HG02943 (cell line): ENCODE data around the gene LRMDA.
A peak's percentile ranks its signal among the peaks of the same experiment; 100 is the strongest.

Experiments used
- ATAC-seq: cut with Tn5 transposase; IDR thresholded peaks from one replicate; pipeline ENCODE4 v1.9.1; 2021; ENCODE audit warnings: mild to moderate bottlenecking, low read depth, moderate library complexity; ENCODE audit not compliant: unreplicated experiment

Gene LRMDA

GRCh38 chr10:75401569-75402485 lies 29.6 kb upstream of the LRMDA start, which contains the start of gene ZNF503:
TSS of gene ZNF503 (minus strand) at chr10:75401764. CDS start at chr10:75401419, 345 bp downstream.
- peak; percentile 50 for ATAC-seq

DNA sequence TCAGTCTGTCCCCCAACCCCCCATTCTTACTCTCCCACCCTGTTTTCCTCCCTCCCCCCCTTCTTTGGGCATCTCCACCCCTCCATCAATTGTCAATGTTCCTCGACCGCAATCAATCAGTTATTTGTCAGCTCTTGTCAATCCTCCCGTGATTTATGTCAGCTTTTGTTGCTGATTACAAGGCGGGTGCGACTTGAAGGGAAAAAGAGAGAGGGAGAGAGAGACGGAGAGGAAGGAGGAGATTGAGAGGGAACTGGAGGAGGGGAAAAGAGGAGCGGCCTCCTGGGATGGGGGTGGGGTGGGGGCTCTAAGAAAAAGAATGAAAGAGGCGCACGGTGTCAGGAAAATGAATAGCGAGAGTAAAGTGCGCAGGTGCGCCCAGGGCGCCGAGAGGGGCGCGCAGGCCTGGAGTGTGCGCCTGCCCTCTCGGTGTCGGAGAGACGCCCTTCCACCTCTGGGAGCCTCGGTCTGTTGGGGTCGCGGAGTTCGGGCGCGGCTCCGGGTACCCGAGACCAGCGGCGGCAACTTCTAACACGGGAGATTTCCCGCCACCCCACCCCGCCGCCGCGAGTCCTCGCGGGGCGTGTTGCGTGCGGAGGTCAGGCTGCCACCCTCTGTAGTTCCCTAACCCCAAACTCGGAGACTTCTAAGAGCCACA lies 28.8 kb upstream of the LRMDA start:
- ATAC-seq: no peak

DNA sequence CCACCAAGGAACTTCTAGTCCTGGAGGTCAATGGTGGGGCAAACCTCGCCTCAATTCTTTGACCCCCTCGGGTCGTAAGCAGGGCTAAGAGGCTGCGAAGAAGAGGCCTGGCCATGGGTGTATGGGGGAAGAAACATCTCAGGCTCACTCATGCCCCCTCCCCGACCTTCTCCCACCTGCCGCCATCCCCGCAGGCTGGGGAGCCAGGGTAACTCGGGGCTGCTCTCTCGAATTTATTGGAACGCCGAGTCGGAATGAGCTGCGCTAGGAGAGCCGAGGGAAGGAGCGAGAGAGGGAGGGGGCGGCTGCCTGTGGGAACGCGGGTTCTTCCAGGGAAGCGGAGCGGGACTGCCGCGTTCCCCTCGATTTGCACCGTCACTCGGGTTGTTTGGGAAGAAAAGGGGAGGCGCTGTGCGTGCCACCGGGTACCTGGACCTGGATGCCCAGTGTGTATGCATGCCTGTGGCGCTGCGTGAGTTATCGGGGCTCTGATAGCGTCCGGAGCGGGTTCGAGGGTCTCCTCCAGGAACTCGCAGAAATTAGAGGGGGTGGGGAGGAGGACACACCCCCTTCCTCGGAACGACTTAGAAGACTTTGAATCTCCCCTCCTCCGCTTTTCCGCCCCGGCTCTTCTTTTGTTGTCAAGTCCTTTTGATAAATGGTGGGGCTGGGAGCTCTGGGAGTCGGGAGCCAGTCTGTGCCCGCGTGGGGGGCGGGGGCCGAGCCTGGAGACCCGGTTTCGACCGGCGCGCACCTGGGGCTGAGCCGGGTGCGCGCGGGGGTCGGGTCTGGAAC lies 28.1 kb upstream of the LRMDA start:
- ATAC-seq: no peak

- ATAC-seq: no peak
Observed at GRCh38 chr10:75403939-75404814, 27.2 kb upstream of the LRMDA start.

GRCh38 chr10:75404815-75405597 lies 26.4 kb upstream of the LRMDA start:
- no peak for ATAC-seq

GRCh38 chr10:75405598-75406461 lies 25.6 kb upstream of the LRMDA start:
- no peak for ATAC-seq

DNA sequence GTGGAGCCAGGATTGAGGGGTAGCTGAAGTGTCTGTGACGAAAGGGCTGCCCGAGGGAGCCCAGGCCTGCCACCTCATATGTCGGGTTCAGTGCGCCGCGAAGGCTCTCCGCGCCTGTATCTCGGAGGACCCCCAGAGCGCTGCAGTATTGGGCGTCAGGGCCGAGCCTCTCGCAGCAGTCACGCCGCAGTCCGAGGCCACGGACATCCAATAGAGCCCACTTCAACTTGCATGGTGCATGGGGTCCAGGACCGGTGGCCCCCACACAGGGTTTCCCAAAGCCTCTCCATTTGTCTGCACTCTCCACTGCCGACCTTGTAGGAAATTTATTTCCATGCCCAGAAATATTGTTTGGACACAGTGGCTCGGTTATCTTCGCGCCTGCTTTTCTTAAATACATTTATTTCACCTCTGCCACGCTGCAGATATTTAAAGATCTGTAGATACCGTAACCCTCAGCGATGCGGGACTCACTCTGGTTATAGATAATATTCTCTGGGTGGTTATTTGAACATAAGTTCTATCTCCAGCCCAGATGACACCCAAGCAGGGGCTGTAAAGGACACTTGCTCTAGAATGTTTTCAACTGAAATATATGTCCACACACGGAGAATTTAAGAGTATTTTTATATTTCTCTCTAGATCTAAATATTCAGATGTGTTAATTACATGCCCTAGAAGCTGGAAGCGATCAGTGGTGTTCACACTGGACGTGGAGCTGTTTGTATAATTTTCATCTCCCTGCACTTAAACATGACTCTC lies 24.8 kb upstream of the LRMDA start:
- no peak for ATAC-seq

GRCh38 chr10:75407224-75407712 lies 24.2 kb upstream of the LRMDA start:
- no peak for ATAC-seq

DNA sequence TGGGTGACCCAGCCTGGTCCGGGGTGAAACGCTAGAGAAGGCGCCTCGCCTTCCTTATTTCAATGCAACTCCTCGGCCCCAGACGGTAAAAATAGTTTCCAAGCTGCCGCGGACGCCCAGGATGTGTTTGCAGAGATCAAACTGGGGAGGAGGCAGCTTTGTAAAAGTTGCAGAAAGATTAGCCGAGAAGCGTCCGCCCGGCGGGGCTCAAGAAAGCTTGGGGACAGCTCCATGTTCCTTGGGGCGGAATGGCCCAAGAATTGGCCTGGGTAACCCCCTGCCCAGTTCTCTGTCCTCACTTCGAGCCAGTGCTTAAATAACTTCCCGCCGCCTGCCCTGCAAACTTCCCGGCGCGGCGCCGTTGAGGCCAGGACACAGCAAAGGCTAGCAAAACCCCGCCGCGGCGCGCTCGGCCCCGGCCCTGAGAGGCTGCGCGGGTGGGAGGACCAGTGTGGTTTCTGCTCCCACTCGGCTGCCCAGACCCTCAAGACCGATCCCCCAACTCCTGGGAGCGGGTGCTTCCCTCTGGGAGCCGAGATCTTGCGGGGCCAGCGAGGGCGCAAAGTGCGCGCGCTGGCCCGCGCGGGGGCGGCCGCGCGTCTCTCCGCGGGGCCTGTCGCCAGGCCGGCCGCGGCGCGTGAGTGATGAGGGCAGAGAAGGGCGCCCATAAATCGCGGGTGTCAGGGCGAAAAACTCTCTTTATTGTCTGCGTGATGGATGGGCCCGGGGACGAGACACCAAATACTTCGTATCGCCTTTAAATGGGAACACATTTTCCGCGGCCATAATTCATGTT lies 23.5 kb upstream of the LRMDA start:
- no peak for ATAC-seq

- ATAC-seq: no peak
Observed at GRCh38 chr10:75408509-75408875, 22.9 kb upstream of the LRMDA start.

GRCh38 chr10:75408911-75409885 lies 22.2 kb upstream of the LRMDA start:
- ATAC-seq: no peak

- ATAC-seq: no peak
Observed at GRCh38 chr10:75410132-75411005, 21.1 kb upstream of the LRMDA start.

DNA sequence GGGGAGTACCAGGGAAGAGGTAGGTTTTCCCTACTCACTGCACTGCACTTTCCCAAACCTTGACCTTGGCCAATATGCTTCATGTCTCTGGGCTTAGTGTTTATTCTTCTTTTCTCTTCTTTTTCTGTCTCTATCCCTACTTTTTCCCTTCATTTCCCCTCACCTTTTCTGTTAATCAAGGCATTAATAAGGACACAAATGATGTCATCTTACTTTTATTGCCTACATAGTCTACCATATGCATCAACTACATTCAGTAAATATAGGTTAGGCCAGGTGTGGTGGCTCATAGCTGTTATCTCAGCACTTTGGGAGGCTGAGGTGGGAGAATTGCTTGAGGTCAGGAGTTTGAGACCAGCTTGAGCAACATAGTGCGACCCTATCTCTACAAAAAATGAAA lies 16.9 kb upstream of the LRMDA start:
- no peak for ATAC-seq

DNA sequence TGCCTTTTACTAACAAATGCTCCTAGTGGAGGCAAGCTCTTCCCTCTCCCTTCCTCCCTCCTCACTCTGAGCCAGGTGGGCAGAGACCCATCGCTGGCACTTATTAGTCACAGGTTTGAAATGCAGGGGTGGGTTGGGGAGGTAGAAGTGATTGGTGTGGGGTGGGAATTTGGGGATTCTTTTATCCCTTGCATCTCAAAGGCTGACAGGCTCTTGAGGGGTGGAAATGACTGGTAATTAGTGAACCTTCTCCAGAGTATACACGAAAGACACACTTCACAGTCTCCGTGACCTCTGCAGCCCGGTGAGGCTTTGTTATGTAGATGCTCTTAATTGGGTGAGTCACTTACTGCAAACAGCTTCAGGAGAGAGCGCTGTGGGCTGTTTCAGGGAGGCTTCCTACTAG lies 13.9 kb upstream of the LRMDA start:
- ATAC-seq: no peak

GRCh38 chr10:75418293-75418692 lies 13.1 kb upstream of the LRMDA start:
- ATAC-seq: no peak
